ENCODE results near the gene MXRA8.

MXRA8 gene

DNA sequence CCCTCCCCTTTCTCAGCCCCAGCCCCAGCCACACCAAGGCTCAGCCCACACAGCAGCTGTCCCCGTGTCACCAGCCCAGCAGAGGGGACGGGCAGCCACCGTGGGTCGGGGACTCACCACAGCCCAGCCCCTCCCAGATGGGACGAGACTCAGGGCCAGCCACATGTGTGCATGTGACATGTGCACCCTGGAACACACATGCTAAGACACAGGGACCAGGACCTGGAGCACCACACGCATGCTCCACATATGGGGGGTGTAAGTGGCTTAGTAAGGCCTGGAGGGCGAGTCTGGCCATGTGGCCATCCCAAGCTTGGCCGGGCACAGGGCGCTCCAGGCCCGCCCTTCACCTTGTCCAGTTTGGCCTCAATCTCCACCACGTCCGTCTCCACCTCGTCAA is 54.6 kb downstream of the MXRA8 start:
- Mint-ChIP-seq H3K27me3 (ENCODE audit: low read depth) (no peaks in the 10 kb centered on the region), H3K4me3 (no peak overlapping the region), H3K36me3 (ENCODE audit: low read depth) (no peaks in the 10 kb centered on the region), H3K9me3 (no peaks in the 10 kb centered on the region), H3K27ac (no peak overlapping the region), H3K4me1 (ENCODE audit: low read depth) (peaks cover 14% of the 10 kb centered on the region)

DNA sequence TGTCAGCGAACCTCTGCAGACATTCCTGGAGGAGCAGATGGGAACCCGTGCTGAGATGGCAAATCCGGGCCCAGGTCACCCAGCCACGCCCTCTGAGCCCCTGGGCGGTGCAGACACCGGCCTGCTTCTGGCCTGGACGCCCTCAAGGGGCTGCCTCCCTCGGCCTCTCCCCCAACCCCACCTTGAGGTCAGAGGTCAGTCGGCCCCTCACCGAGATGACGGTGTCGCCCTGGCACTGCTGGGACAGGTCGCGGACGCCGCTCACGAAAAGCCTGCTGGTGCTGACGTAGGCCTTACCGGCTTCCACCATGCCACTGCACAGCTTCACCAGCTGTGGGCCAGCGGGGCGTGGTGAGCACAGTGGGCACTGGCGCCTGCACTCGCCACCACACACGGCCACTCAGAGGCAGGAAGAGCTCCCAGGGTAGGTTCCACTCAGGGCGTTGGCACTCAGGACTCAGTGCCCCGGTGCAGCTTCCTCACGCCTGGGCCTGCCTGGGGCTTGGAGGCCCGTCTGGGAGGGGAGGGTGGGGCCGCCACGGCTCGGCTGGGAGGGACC is 55.3 kb downstream of the MXRA8 start:
- H3K4me1 Mint-ChIP-seq (ENCODE audit: low read depth) = peaks cover 14% of the 10 kb centered on the region
- H3K27me3 Mint-ChIP-seq (ENCODE audit: low read depth) = no peaks in the 10 kb centered on the region
- H3K27ac Mint-ChIP-seq = no peak overlapping the region
- H3K36me3 Mint-ChIP-seq (ENCODE audit: low read depth) = no peaks in the 10 kb centered on the region
- no peaks in the 10 kb centered on the region for H3K9me3 Mint-ChIP-seq
- H3K4me3 Mint-ChIP-seq = no peak overlapping the region
